ENCODE measurements around the gene SLF2. TPM values are rescaled to one million over a fixed set of nuclear protein-coding genes. Genes with fewer than 3 reads are reported as not detected.
A peak's percentile ranks its signal among the peaks of the same experiment; 100 is the strongest.

SLF2 gene
- total and polyA plus RNA-seq, 9 of the 15 experiments (the other 6 are each of a cell fraction or from before 2014, with no cell fraction given): 1.7 to 18.4 (median 7.8) TPM

GRCh38 chr10:100876585-100877460 is 35.9 kb upstream of the SLF2 start:
- Histone ChIP-seq H3K9ac (ENCODE audit: insufficient read depth in 1 of 2, low read depth in 2 of 2, low read length in 2 of 2) (no peak overlapping the region), H4K20me1 (replicated peaks; ENCODE audit: control insufficient read depth, insufficient read depth, low read length) (peaks cover 9% of the 10 kb centered on the region), H3K27me3 (ENCODE audit: control insufficient read depth in 2 of 2, insufficient read depth in 2 of 2, low read length in 2 of 2) (peaks cover 5 to 26% of the 10 kb centered on the region in 2 experiments; a peak in 4 of 5 replicates), H3K27ac (ENCODE audit: extremely low read depth, low read depth, low read length) (no peak overlapping the region), H3K36me3 (ENCODE audit: control insufficient read depth, insufficient read depth, low read length) (no peaks in the 10 kb centered on the region), H3K4me3 (no peak overlapping the region), H3K9me1 (ENCODE audit: control insufficient read depth, insufficient read depth, low read length) (peaks cover 3% of the 10 kb centered on the region), H2AFZ (ENCODE audit: low read depth, low read length) (no peak overlapping the region), H3K4me2 (ENCODE audit: insufficient read depth, low read length) (no peak overlapping the region), H3K9me3 (replicated peaks; ENCODE audit: control insufficient read depth, insufficient read depth, low read depth, low read length) (no peaks in the 10 kb centered on the region), H3K79me2 (ENCODE audit: control insufficient read depth, insufficient read depth, low read length) (no peaks in the 10 kb centered on the region), H3K4me1 (replicated peaks in 1 of 2; ENCODE audit: control insufficient read depth in 2 of 2, insufficient read depth in 2 of 2, low read length in 2 of 2) (peaks cover 0 to 4% of the 10 kb centered on the region in 2 experiments; a peak in 1 of 5 replicates)
- no TSS peak for BruUV-seq (replicated peaks)
- no peak for TF ChIP-seq DLX4 (CRISPR knock-in tag; IDR thresholded peaks at IDR 0.05)
- FAIRE-seq (no peak), ATAC-seq (no peak), DNase-seq (ENCODE audit: extremely low read depth in 1 of 4, low spot score in 3 of 4) (no peak)
- in situ Hi-C loops (cut with MboI) (loop anchor here (10.0 to 25.0 kb wide), 2 partner anchors 442 to 540 kb away; partner anchors contain the start of genes PKD2L1 and SCD), intact Hi-C loops (cut with micrococcal nuclease) (loop anchor here (5.0 to 10.0 kb wide), 3 partner anchors 112 to 532 kb away; partner anchors contain the start of genes SCD and SEC31B)
- POLR2A ChIA-PET: no interaction called here
- CTCF ChIA-PET (ENCODE audit: low intra/inter-chr PET ratio): no interaction called here
- WGBS (ENCODE audit: insufficient coverage, low coverage, missing lambda C conversion rate): 2% methylated on average over 15 of the region's 24 CpGs

GRCh38 chr10:100877461-100877850 is 35.3 kb upstream of the SLF2 start:
- H3K36me3 ChIP-seq (ENCODE audit: control insufficient read depth, insufficient read depth, low read length): no peaks in the 10 kb centered on the region
- ATAC-seq: no peak
- H3K27ac ChIP-seq (ENCODE audit: extremely low read depth, low read depth, low read length): no peak overlapping the region
- H3K4me2 ChIP-seq (ENCODE audit: insufficient read depth, low read length): no peak overlapping the region
- DNase-seq (ENCODE audit: extremely low read depth in 1 of 4, low spot score in 3 of 4): no peak
- ChIA-PET CTCF (ENCODE audit: low intra/inter-chr PET ratio) (no interaction called here), POLR2A (no interaction called here)
- no peaks in the 10 kb centered on the region for H3K9me3 ChIP-seq (replicated peaks; ENCODE audit: control insufficient read depth, insufficient read depth, low read depth, low read length)
- peaks cover 3% of the 10 kb centered on the region for H4K20me1 ChIP-seq (replicated peaks; ENCODE audit: control insufficient read depth, insufficient read depth, low read length)
- TF ChIP-seq KDM1A (IDR thresholded peaks at IDR 0.05): peak in 1 of 2 experiments; percentile 28; a peak in 1 of 4 replicates
- TF ChIP-seq ZNF449 (CRISPR knock-in tag; IDR thresholded peaks at IDR 0.05): no peak
- TF ChIP-seq THRAP3 (IDR thresholded peaks at IDR 0.05; ENCODE audit: borderline replicate concordance): no peak
- no TSS peak for BruUV-seq (replicated peaks)
- H3K27me3 ChIP-seq (ENCODE audit: control insufficient read depth in 2 of 2, insufficient read depth in 2 of 2, low read length in 2 of 2): peaks cover 5 to 26% of the 10 kb centered on the region in 2 experiments; a peak in 4 of 5 replicates
- H3K4me3 ChIP-seq: no peak overlapping the region
- H3K4me1 ChIP-seq (replicated peaks in 1 of 2; ENCODE audit: control insufficient read depth in 2 of 2, insufficient read depth in 2 of 2, low read length in 2 of 2): peaks cover 0 to 4% of the 10 kb centered on the region in 2 experiments; a peak in 1 of 5 replicates
- no peak overlapping the region for H3K9ac ChIP-seq (ENCODE audit: insufficient read depth in 1 of 2, low read depth in 2 of 2, low read length in 2 of 2)
- H3K9me1 ChIP-seq (ENCODE audit: control insufficient read depth, insufficient read depth, low read length): peaks cover 3% of the 10 kb centered on the region
- no peak overlapping the region for H2AFZ ChIP-seq (ENCODE audit: low read depth, low read length)
- WGBS (ENCODE audit: insufficient coverage, low coverage, missing lambda C conversion rate): 3% methylated on average over 11 of the region's 11 CpGs
- intact Hi-C loops (cut with micrococcal nuclease): loop anchor here (5.0 to 10.0 kb wide), 3 partner anchors 113 to 533 kb away; partner anchors contain the start of genes SCD and SEC31B
- no peaks in the 10 kb centered on the region for H3K79me2 ChIP-seq (ENCODE audit: control insufficient read depth, insufficient read depth, low read length)
- FAIRE-seq: no peak
- in situ Hi-C loops (cut with MboI): loop anchor here (10.0 to 25.0 kb wide), 2 partner anchors 443 to 540 kb away; partner anchors contain the start of genes PKD2L1 and SCD
